HEK293T (cell line): ENCODE results near the gene SORT1.

Experiments used
- ARNT ChIP-seq: fragments of 450-650 bp; IDR thresholded peaks from 2 replicates; pipeline ENCODE4 v1.6.1; 2017; ENCODE audit warnings: mild to moderate bottlenecking
- BHLHE40 ChIP-seq: fragments of 450-650 bp; IDR thresholded peaks from 2 replicates; pipeline ENCODE4 v1.6.1; 2016; ENCODE audit warnings: mild to moderate bottlenecking, moderate library complexity, borderline replicate concordance
- CTBP1 ChIP-seq: fragments of 450-650 bp; IDR thresholded peaks from 2 replicates; pipeline ENCODE4 v1.6.1; 2016; ENCODE audit warnings: borderline replicate concordance
- FOXK2 ChIP-seq: fragments of 450-650 bp; IDR thresholded peaks from 2 replicates; pipeline ENCODE4 v1.6.1; 2016; ENCODE audit warnings: mild to moderate bottlenecking
- FOXM1 ChIP-seq: fragments of 450-650 bp; IDR thresholded peaks from 2 replicates; pipeline ENCODE4 v1.6.1; 2017; ENCODE audit warnings: mild to moderate bottlenecking, borderline replicate concordance
- HDGF ChIP-seq: fragments of 450-650 bp; IDR thresholded peaks from 2 replicates; pipeline ENCODE4 v1.6.1; 2017; ENCODE audit warnings: antibody characterized with exemption, borderline replicate concordance
- PKNOX1 ChIP-seq: fragments of 450-650 bp; IDR thresholded peaks from 2 replicates; pipeline ENCODE4 v1.6.1; 2016
- SP1 ChIP-seq: fragments of 450-650 bp; IDR thresholded peaks from 2 replicates; pipeline ENCODE4 v1.6.1; 2017
- TARDBP ChIP-seq: fragments of 450-650 bp; IDR thresholded peaks from 2 replicates; pipeline ENCODE4 v1.6.1; 2016

DNA sequence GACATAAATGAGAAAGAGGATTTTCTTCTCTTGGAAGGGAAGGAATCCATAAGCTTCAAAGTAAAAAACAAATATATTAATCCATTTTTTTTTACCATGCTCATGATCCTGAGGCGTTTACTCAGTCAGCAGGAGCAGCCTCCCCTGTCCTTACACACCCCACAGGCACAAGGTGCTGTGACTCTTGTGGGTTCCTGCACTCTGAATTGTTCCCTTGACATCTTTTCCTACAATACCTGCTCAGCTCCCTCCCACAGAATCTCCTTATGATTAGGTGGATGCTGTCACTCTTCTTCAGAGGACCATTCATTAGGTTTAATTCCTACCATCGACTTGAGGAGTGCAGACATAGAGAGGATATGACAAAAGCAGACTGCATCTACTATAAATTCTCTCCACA, 104.7 kb downstream of the SORT1 start:
- TF ChIP-seq FOXK2 (no peak), BHLHE40 (no peak), PKNOX1 (no peak), CTBP1 (no peak), FOXM1 (no peak), ARNT (no peak), HDGF (no peak), TARDBP (no peak), SP1 (no peak)
